ENCODE measurements around the gene SCFD1. TPM values are rescaled to one million over a fixed set of nuclear protein-coding genes. Genes with fewer than 3 reads are reported as not detected.

SCFD1 gene
- total RNA-seq, 2 experiments from 2014 or later, result 47.5 to 55.3 TPM

DNA sequence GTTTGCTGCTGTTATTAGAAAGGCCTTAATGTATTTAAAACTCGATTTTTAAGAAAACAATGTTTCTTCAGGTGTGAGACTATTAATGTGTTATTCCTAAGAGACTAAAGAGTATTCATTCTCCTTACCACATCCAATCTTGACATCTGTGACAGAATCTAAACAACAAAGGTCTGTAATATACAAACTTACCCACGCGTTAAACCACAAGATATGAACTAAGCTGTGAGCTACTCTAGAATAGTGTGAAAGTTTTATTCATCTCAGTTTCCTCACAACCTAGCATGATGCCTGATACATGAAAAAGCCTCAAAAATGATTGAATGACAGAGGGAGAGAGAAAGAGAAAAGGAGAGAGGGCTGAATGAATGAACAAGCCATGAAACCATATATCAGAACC lies 135.0 kb downstream of the SCFD1 start:
- no peak for DNase-seq
- H3K36me3 Mint-ChIP-seq (ENCODE audit: low read depth), result no peaks in the 10 kb centered on the region
- POLR2A ChIA-PET, result no interaction called here

DNA sequence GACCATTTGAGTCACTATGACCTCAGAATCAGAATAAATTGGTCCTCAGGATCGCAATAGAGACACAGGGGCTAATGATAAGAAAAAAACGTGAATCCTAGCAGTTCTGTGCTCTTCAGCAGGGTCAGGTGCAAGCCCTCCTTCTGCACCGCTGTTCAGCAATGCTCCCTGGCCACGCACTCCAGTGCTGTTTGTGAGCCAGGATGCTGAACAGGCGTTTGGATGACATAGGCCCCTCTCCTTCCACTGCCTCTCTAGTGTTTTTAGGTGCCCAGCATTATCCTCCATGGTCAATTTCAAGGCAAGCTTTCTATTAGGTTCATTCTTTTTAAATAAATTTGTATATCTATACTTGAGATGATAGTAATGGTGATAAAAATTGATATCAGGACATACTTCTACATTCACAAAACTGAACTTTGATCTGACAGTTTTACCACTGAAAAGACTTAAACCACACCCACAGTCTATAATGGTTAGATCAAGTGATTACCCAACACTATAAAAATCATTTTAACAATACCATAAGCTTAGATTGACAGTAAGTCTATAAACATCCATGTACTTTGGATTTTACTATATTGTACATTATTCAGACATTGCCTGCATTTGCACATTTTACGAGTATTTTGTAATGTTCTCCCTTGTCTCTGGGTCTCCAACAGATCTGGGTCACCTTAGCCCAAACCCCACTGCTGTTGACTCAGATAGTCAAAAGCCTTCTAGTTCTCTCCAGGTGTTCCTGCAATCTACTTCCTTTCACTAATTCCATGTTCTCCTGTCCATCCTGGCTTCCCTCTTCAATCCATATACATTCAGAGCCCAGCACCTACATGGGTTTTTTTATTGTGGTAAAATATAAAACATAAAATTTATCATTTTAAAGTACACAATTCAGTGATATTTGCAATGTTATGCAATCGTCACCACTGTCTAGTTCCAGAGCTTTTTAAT lies 137.3 kb downstream of the SCFD1 start:
- peaks cover 11% of the 10 kb centered on the region for H3K27me3 Mint-ChIP-seq
- H3K4me3 Mint-ChIP-seq, result no peak overlapping the region
- H3K36me3 Mint-ChIP-seq (ENCODE audit: low read depth), result peaks cover 5% of the 10 kb centered on the region
- CTCF ChIA-PET, result no interaction called here
- POLR2A ChIA-PET, result no interaction called here
- H3K9me3 Mint-ChIP-seq (ENCODE audit: low read depth), result peaks cover 13% of the 10 kb centered on the region
- ATAC-seq (no peak), DNase-seq (no peak)
- intact Hi-C loops (cut with DNase I, micrococcal nuclease), result no loop called here
- H3K27ac Mint-ChIP-seq, result no peak overlapping the region
- no peaks in the 10 kb centered on the region for H3K4me1 Mint-ChIP-seq

More for the DNA sequence above, 135.0 kb downstream of the SCFD1 start:
- peaks cover 2% of the 10 kb centered on the region for H3K9me3 Mint-ChIP-seq (ENCODE audit: low read depth)
- CTCF ChIA-PET, result no interaction called here
- intact Hi-C loops (cut with DNase I, micrococcal nuclease), result no loop called here
- ATAC-seq, result no peak
- no peak overlapping the region for H3K27ac Mint-ChIP-seq
- no peaks in the 10 kb centered on the region for H3K4me1 Mint-ChIP-seq
- H3K4me3 Mint-ChIP-seq, result no peak overlapping the region
- H3K27me3 Mint-ChIP-seq, result peaks cover 4% of the 10 kb centered on the region

DNA sequence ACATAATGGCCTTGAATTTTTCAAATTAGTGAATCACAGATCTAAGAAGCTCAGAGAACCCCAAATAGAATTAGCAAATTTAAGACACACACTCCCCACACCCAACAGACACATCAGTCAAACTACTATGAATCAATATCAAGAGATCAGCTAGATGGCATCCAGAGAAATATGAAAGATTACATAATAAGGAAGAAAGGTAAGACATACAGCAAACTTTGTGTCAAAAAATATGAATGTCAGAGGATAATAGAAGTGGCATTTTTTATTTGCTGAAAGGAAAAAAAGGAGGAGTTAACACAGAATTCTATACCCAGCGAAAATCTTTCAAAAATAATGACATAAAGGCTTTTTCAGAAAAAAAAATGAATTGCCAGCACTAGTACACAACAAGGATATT lies 141.8 kb downstream of the SCFD1 start:
- ATAC-seq (no peak), DNase-seq (no peak)
- peaks cover 13% of the 10 kb centered on the region for H3K9me3 Mint-ChIP-seq (ENCODE audit: low read depth)
- H3K27me3 Mint-ChIP-seq, result peaks cover 16% of the 10 kb centered on the region
- peaks cover 5% of the 10 kb centered on the region for H3K36me3 Mint-ChIP-seq (ENCODE audit: low read depth)
- H3K27ac Mint-ChIP-seq, result no peak overlapping the region
- ChIA-PET POLR2A (no interaction called here), CTCF (no interaction called here)
- intact Hi-C loops (cut with DNase I, micrococcal nuclease), result no loop called here
- H3K4me1 Mint-ChIP-seq, result no peaks in the 10 kb centered on the region
- no peak overlapping the region for H3K4me3 Mint-ChIP-seq

DNA sequence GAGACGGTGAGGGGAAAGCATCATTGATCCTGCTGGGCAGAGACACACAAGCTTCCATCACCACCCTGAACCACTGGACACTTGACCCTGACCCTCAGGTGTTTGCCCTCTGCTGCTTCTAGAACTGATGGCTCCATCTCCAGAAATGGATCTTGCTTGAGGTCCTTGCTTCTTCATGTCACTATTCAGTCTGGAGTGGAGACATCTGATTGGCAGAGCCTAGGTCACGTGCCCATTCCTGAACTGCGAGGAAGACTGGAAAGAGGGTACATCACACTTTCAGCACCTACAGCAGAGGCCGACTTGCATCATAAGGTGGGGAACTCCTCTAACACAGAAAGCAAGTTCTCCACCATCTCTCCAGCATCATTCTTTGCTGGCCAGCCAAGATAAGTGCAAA lies 145.5 kb downstream of the SCFD1 start:
- Mint-ChIP-seq H3K27me3 (peaks cover 34% of the 10 kb centered on the region), H3K36me3 (ENCODE audit: low read depth) (peaks cover 5% of the 10 kb centered on the region), H3K4me3 (no peak overlapping the region), H3K4me1 (no peaks in the 10 kb centered on the region), H3K27ac (no peak overlapping the region), H3K9me3 (ENCODE audit: low read depth) (peaks cover 11% of the 10 kb centered on the region)
- ChIA-PET POLR2A (no interaction called here), CTCF (no interaction called here)
- no peak for ATAC-seq
- no peak for DNase-seq
- intact Hi-C loops (cut with DNase I, micrococcal nuclease), result no loop called here

GRCh38 chr14:30768791-30769190 lies 146.7 kb downstream of the SCFD1 start:
- DNase-seq, result no peak
- no peak for ATAC-seq
- H3K4me1 Mint-ChIP-seq, result no peaks in the 10 kb centered on the region

DNA sequence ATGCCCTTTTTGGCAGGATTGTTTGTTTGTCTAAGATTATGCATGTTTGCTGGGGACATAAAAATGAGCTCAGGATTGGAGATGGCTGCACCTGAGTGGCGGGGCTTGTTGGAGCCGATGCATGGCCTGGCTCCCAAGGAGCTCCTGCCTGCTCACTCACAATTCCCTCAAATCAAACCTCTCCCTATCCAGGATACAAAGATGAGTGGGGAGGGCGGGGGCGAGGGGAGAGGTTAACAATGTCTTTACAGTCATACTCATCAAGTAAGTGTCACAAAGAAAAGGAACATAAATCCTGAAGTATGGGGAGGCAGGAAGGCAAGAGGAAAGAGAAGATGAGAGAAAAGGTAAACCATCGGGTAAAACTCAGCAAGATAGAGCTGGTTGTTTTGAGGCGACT lies 148.3 kb downstream of the SCFD1 start:
- ATAC-seq (no peak), DNase-seq (no peak)
- Mint-ChIP-seq H3K4me1 (no peaks in the 10 kb centered on the region), H3K9me3 (ENCODE audit: low read depth) (no peaks in the 10 kb centered on the region), H3K27me3 (peaks cover 32% of the 10 kb centered on the region), H3K36me3 (ENCODE audit: low read depth) (no peaks in the 10 kb centered on the region), H3K4me3 (no peak overlapping the region), H3K27ac (no peak overlapping the region)
- intact Hi-C loops (cut with DNase I, micrococcal nuclease), result no loop called here
- ChIA-PET CTCF (no interaction called here), POLR2A (interaction anchor here (0.6 kb wide), 1 partner anchor 9 kb away, joined by 3 read pairs; no protein-coding TSS in a partner anchor)

More at GRCh38 chr14:30768791-30769190, 146.7 kb downstream of the SCFD1 start:
- peaks cover 31% of the 10 kb centered on the region for H3K27me3 Mint-ChIP-seq
- intact Hi-C loops (cut with DNase I, micrococcal nuclease), result no loop called here
- CTCF ChIA-PET, result no interaction called here
- no peak overlapping the region for H3K27ac Mint-ChIP-seq
- H3K36me3 Mint-ChIP-seq (ENCODE audit: low read depth), result peaks cover 2% of the 10 kb centered on the region
- no peak overlapping the region for H3K4me3 Mint-ChIP-seq
- H3K9me3 Mint-ChIP-seq (ENCODE audit: low read depth), result peaks cover 5% of the 10 kb centered on the region
- POLR2A ChIA-PET, result no interaction called here

DNA sequence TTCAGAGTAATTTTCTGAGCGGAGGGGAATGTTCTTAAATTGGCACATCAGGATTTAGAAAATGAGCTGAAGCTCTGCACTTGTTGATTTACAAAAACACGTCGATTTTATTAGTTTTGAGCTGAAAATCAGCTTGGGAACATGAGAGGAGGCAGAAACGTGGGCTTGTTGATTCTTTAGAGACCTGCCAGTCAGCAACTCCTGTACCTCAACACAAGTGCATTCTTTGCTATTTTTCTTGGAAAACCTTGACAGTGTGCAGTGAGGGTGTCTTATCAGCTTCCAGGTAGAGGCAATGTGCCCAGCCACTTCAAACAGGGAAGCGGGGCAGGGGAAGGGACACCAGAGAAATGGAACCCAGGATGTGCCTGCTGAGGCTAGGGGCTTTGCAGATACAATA lies 149.5 kb downstream of the SCFD1 start:
- Mint-ChIP-seq H3K4me1 (no peaks in the 10 kb centered on the region), H3K36me3 (ENCODE audit: low read depth) (no peaks in the 10 kb centered on the region), H3K27ac (no peak overlapping the region), H3K9me3 (ENCODE audit: low read depth) (no peaks in the 10 kb centered on the region), H3K4me3 (no peak overlapping the region), H3K27me3 (peaks cover 31% of the 10 kb centered on the region)
- DNase-seq (no peak), ATAC-seq (no peak)
- ChIA-PET POLR2A (no interaction called here), CTCF (no interaction called here)
- intact Hi-C loops (cut with DNase I, micrococcal nuclease), result no loop called here

DNA sequence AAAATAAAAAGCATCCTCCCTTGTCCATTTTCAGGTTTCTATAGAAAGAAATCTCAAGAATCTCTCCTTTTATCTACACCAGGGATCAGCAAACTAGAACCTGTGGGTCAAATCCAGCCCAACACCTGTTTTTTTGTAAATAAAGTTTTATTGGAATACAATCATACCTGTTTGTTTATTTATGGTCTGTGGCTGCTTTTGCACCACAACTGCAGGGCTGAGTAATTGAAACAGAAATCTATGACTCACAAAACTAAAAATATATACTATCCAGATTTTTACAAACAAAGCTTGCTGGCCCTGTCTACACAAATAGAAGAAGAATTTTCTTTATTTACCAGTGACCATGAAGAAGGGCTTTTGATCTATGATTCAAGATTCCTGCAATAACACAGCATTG lies 157.1 kb downstream of the SCFD1 start:
- no peaks in the 10 kb centered on the region for H3K36me3 Mint-ChIP-seq (ENCODE audit: low read depth)
- intact Hi-C loops (cut with DNase I, micrococcal nuclease), result no loop called here
- H3K4me1 Mint-ChIP-seq, result no peaks in the 10 kb centered on the region
- peaks cover 18% of the 10 kb centered on the region for H3K27me3 Mint-ChIP-seq
- CTCF ChIA-PET, result no interaction called here
- POLR2A ChIA-PET, result no interaction called here
- no peak overlapping the region for H3K4me3 Mint-ChIP-seq
- no peak overlapping the region for H3K27ac Mint-ChIP-seq
- DNase-seq, result no peak
- no peaks in the 10 kb centered on the region for H3K9me3 Mint-ChIP-seq (ENCODE audit: low read depth)
- no peak for ATAC-seq

Other genes starting within 250 kb of the SCFD1 start
- 10 to 100 TPM; 16.9 to 29.6 TPM for gene G2E3, start 63.2 kb upstream of the SCFD1 start, total RNA-seq

Measured in activated CD4-positive, alpha-beta T cell treated with anti-CD3 and anti-CD28 coated beads for 36 hours (primary cell).